ENCODE results near the gene FUZ. TPM values are rescaled to one million over a fixed set of nuclear protein-coding genes. Genes with fewer than 3 reads are reported as not detected.

The FUZ gene
- total RNA-seq, 1 experiment from 2014 or later = 13.9 TPM

- in situ Hi-C loops (cut with HindIII; ENCODE audit: low pct_unique_long_range_greater_than_20kb, low sequenced_read_pairs) (no loop called here), intact Hi-C loops (cut with micrococcal nuclease; ENCODE audit: unreplicated experiment) (no loop called here)
- no peak for DNase-seq (ENCODE audit: low read depth, low spot score)
- H3K9me3 ChIP-seq (ENCODE audit: control insufficient read depth, insufficient read depth, low read depth, low read length) = no peaks in the 10 kb centered on the region
- BruUV-seq (replicated peaks) = TSS peak; percentile 74
- H3K27me3 ChIP-seq (ENCODE audit: control insufficient read depth, insufficient read depth, low read length) = no peaks in the 10 kb centered on the region
- no peak for TF ChIP-seq SIN3A (IDR thresholded peaks at IDR 0.05; ENCODE audit: borderline replicate concordance, insufficient read depth, low read depth, low read length)
- TF ChIP-seq, protein P1, sequence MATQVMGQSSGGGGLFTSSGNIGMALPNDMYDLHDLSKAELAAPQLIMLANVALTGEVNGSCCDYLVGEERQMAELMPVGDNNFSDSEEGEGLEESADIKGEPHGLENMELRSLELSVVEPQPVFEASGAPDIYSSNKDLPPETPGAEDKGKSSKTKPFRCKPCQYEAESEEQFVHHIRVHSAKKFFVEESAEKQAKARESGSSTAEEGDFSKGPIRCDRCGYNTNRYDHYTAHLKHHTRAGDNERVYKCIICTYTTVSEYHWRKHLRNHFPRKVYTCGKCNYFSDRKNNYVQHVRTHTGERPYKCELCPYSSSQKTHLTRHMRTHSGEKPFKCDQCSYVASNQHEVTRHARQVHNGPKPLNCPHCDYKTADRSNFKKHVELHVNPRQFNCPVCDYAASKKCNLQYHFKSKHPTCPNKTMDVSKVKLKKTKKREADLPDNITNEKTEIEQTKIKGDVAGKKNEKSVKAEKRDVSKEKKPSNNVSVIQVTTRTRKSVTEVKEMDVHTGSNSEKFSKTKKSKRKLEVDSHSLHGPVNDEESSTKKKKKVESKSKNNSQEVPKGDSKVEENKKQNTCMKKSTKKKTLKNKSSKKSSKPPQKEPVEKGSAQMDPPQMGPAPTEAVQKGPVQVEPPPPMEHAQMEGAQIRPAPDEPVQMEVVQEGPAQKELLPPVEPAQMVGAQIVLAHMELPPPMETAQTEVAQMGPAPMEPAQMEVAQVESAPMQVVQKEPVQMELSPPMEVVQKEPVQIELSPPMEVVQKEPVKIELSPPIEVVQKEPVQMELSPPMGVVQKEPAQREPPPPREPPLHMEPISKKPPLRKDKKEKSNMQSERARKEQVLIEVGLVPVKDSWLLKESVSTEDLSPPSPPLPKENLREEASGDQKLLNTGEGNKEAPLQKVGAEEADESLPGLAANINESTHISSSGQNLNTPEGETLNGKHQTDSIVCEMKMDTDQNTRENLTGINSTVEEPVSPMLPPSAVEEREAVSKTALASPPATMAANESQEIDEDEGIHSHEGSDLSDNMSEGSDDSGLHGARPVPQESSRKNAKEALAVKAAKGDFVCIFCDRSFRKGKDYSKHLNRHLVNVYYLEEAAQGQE (IDR thresholded peaks at IDR 0.05; ENCODE audit: insufficient read depth in 1 of 2, low read depth in 2 of 2, low read length in 1 of 2) = no peak
- TF ChIP-seq, protein P2, sequence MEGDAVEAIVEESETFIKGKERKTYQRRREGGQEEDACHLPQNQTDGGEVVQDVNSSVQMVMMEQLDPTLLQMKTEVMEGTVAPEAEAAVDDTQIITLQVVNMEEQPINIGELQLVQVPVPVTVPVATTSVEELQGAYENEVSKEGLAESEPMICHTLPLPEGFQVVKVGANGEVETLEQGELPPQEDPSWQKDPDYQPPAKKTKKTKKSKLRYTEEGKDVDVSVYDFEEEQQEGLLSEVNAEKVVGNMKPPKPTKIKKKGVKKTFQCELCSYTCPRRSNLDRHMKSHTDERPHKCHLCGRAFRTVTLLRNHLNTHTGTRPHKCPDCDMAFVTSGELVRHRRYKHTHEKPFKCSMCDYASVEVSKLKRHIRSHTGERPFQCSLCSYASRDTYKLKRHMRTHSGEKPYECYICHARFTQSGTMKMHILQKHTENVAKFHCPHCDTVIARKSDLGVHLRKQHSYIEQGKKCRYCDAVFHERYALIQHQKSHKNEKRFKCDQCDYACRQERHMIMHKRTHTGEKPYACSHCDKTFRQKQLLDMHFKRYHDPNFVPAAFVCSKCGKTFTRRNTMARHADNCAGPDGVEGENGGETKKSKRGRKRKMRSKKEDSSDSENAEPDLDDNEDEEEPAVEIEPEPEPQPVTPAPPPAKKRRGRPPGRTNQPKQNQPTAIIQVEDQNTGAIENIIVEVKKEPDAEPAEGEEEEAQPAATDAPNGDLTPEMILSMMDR (IDR thresholded peaks at IDR 0.05) = no peak
- TF ChIP-seq POLR2AphosphoS5 (IDR thresholded peaks at IDR 0.05; ENCODE audit: low read depth, low read length) = no peak
- no peak for TF ChIP-seq TCF7L2 (IDR thresholded peaks at IDR 0.05; ENCODE audit: low read depth, low read length)
- no peak overlapping the region for H3K4me3 ChIP-seq (ENCODE audit: low read depth in 2 of 2, low read length in 2 of 2)
- no peaks in the 10 kb centered on the region; the same call in 1 of the 2 replicates for H3K36me3 ChIP-seq (ENCODE audit: control insufficient read depth, insufficient read depth, low read length)
- POLR2A ChIA-PET = no interaction called here
- CTCF ChIA-PET = interaction anchor here (0.6 kb wide), 1 partner anchor 717 kb away, joined by 3 read pairs; no protein-coding TSS in a partner anchor
- no peaks in the 10 kb centered on the region for H3K4me1 ChIP-seq (ENCODE audit: control insufficient read depth, insufficient read depth, low read length)
- H3K27ac ChIP-seq (ENCODE audit: low read length) = no peak overlapping the region
- ATAC-seq = no peak
Observed at GRCh38 chr19:49838885-49839588, 25.9 kb upstream of the FUZ start.

DNA sequence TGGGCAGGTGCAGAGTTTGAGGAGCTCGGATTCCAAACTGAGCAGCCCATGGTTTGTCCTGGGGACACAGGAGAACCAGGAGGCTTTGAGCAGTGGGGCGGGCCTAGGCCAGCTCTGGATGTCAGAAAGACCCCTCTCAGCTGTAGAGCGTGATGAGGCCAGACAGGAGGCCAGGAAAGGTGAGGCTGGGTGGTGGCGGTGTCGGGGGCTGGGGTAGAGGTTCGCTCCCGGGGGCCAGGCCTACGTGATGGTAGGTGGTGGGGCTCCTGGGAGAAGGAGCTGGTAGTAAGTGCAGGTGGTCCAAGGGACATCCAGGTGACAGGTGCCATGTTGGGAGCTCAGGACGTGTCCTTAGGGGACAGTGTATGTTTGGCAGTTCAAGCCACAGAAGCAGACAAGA, 24.3 kb upstream of the FUZ start:
- no peaks in the 10 kb centered on the region for H3K9me3 ChIP-seq (ENCODE audit: control insufficient read depth, insufficient read depth, low read depth, low read length)
- no peaks in the 10 kb centered on the region for H3K27me3 ChIP-seq (ENCODE audit: control insufficient read depth, insufficient read depth, low read length)
- ChIA-PET CTCF (no interaction called here), POLR2A (no interaction called here)
- BruUV-seq (replicated peaks) = no TSS peak
- in situ Hi-C loops (cut with HindIII; ENCODE audit: low pct_unique_long_range_greater_than_20kb, low sequenced_read_pairs) = no loop called here
- H3K36me3 ChIP-seq (ENCODE audit: control insufficient read depth, insufficient read depth, low read length) = no peaks in the 10 kb centered on the region; the same call in 1 of the 2 replicates
- DNase-seq (ENCODE audit: low read depth, low spot score) (no peak), ATAC-seq (no peak)
- H3K4me3 ChIP-seq (ENCODE audit: low read depth in 2 of 2, low read length in 2 of 2) = no peak overlapping the region
- H3K4me1 ChIP-seq (ENCODE audit: control insufficient read depth, insufficient read depth, low read length) = no peaks in the 10 kb centered on the region
- no peak overlapping the region for H3K27ac ChIP-seq (ENCODE audit: low read length)
- TF ChIP-seq SIN3A (IDR thresholded peaks at IDR 0.05; ENCODE audit: borderline replicate concordance, insufficient read depth, low read depth, low read length) (no peak), TCF7L2 (IDR thresholded peaks at IDR 0.05; ENCODE audit: low read depth, low read length) (no peak), POLR2AphosphoS5 (IDR thresholded peaks at IDR 0.05; ENCODE audit: low read depth, low read length) (no peak)
- TF ChIP-seq, protein P1 (IDR thresholded peaks at IDR 0.05; ENCODE audit: insufficient read depth in 1 of 2, low read depth in 2 of 2, low read length in 1 of 2) = no peak
- TF ChIP-seq, protein P2 (IDR thresholded peaks at IDR 0.05) = no peak
- intact Hi-C loops (cut with micrococcal nuclease; ENCODE audit: unreplicated experiment) = no loop called here
